ENCODE results near the gene TLCD3A.
"Not testable (repeated sequence)": the region's sequence is repeated elsewhere in the genome, so short reads cannot be mapped to it uniquely, and the experiment has no call there.

TLCD3A gene

DNA sequence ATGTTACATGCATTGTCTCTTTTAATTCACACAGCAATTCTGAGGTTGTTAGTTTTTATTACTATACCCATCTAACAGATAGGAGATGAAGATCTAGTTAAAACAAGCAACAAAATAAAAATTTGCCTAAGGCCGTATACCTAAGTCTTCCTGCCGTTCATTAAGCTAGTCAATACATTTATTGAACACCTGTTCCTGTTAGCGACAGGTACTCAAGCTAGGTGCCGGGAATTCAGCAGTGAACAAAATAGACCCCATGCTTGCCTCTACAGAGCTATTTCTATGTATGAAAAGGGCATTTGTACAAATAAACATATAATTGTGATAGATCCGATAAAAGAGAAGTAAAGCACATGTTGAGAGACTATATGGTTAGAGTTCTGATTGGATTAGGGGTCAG lies 14.3 kb upstream of the TLCD3A start:
- no peak for DNase-seq

DNA sequence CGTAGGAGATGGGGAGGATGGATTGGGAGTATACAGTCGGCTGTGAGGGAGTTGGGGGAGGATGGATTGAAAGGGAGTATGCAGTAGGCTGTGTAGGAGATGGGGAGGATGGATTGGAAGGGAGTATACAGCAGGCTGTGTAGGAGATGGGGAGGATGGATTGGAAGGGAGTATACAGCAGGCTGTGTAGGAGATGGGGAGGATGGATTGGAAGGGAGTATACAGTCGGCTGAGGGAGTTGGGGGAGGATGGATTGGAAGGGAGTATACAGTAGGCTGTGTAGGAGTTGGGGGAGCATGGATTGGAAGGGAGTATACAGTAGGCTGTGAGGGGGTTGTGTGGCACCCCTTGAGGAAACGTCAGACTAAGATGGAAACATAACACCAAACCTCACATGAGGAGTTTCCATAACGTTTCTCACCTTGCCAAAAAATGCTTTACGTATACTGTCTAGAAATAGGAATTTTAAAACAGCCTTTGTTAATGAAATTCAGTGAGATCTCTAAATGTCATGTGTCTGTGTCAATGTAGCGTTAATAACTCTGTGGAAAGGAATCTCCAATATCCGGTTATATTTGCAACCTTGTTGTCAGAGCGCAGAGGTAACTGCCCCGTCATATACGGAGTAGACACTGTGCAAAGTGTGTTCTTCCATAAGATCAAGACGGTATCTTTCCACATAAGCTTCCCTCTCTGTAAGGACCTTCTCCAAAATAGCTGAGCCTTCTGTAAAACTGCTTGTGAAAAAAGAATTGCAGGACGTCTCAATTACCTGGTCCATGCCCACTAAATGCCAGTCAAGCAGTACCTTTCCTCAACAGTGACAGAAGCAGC lies 11.5 kb upstream of the TLCD3A start:
- DNase-seq = no peak

DNA sequence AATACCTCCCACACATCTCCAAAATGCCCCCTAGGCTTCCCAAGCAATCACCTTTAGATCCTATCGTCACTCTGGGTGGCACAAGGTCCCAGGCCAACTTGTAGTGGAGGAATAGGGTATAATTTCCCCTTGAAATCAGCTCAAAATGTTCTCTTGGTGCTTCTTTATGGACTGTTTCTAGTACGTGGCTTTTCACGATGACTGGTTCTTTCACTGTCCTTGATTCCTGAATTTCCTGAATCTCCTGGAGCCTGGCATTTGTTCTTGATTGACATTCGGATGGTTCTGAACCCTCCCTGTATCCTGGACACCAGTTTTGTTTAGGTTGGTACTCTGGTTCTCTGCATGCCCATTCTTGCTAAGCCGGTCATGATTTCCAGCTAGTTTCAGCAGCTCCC lies 10.9 kb upstream of the TLCD3A start:
- no peak for DNase-seq

DNA sequence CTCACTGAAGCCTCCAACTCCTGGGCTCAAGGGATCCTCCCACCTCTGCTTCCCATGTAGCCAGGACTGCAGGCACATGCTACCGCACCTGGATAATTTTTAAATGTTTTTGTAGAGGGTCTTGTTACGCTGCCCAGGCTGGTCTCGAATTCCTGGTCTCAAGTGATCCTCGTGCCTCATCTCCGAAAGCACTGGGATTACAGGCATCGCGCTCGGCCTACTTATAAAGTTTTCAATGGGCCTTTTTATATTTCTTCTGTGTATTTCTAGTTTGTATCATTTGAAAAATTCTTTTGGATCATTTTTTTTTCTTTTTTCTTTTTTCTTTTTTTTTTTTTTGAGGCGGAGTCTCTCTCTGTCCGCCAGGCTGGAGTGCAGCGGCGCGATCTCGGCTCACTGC lies 7.3 kb upstream of the TLCD3A start:
- DNase-seq = no peak

DNA sequence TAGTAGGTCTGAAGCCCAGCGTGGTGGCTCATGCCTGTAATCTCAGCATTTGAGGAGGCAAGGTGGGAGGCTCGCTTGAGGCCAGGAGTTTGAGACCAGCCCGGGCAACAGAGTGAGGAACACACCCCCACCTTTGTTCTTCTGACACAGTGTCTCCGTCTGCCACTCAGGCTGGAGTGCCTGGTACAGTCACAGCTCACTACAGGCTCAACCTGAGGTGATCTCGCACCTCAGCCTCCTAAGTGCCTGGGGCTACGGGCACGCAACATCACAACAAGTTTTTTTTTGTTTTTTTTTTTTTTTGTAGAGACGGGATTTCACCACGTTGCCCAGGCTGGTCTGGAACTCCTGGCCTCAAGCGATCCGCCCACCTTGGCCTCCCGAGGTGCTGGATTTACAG lies 6.7 kb upstream of the TLCD3A start:
- DNase-seq = no peak

DNA sequence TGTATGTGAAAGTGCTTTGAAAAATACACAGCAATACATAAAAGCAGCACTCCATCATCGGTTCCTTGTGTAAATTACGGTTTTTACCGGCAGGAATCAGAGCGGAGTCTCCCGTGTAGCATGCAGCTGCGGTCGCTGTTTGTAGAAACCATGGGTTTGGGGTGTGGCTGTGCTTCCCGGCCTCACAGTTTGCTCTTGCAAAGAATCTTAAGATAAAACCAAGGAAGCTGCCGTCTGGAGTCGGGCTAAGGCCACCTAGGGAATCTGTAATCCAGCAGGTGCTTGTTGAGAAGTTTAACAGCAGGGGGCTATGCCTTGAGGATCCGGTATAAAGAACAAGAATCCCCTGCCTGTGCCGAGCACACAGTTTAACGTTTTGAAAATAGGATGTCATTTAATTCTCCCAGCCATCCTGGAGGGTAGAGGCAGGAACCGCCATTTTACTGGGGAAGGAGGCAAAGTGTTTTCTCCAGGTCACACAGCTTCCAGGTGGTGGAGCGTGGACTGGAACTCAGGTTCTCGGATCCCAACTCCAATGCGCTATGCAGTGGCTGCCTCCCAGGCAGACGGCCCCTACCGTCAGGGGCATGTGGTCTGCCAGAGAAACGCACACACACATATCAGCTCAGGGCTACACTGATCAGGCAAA lies 6.0 kb upstream of the TLCD3A start:
- DNase-seq = no peak

DNA sequence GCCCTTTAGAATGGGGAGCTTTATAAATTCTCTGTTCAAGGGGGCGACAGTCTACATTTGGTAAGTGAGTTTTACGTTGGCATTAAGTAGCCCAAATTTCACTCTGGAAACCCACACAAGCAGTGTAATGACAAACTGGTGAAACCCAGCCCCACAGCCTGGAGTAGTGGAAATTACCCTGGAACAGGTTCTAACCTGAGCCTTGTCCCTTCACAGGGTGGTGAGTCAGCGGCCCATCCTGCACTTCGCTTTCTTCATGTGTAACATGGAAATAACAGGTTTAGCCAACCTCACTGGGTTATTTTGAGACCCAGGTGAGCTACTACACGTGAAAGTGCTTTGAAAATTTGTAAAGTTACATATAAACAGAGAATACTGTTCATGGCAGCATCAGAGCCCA lies 3.5 kb upstream of the TLCD3A start:
- no peak for DNase-seq

DNA sequence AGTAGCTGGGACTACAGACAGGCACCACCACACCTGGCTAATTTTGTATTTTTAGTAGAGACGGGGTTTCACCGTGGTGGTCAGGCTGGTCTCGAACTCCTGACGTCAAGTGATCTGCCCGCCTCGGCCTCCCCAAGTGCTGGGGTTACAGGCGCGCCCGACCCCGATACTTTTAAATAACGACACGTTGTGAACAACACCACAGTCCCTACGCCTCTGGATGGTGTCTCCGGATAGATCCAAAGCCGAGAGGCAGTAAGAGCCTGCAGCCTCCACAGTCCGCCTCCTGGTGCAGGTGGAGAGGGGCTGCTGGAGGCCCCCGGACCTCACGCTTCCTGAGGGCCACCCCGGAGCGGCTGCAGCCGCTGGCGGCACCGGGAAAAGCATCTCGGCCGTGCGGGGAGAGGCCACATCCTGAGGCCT lies 741 bp upstream of the TLCD3A start:
- no peak for DNase-seq

DNA sequence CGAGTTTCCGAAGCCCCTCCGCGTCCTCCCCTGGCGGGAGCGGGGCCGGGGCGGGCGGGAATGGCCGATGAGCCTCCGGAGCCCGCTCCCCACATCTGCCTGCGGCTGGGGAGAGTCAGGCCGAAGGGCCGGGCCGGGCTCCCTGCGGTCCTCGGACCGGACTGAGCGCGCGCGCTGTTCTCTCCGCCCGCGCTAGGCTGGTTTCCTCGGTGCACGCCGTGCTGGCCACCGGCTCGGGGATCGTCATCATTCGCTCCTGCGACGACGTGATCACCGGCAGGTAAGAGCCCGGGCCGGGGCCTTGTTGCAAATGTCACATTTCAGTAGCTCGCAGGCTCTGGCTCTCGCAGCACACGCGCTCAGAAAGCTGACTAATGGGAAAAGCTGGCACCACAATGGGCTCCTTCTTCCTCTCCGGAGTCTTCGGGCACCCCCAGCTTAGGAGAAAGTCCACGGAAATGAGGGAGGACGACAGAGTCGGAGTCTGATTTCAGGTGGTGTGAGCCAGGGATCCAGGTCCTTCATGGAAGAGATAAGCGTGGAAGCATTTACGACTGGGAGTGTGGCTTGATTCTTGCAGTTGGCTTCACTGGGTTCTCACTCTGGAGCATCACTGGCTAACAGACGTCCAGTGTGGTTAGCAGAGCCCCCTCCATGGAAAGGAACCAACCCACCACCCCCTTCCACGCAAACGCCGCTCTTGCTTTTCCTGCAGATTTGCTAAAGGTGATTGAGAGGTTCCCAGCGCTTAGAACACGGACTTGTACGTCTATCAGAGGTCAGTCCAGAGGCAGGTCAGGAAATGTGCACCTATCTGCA lies 715 bp downstream of the TLCD3A start:
- no peak for DNase-seq

DNA sequence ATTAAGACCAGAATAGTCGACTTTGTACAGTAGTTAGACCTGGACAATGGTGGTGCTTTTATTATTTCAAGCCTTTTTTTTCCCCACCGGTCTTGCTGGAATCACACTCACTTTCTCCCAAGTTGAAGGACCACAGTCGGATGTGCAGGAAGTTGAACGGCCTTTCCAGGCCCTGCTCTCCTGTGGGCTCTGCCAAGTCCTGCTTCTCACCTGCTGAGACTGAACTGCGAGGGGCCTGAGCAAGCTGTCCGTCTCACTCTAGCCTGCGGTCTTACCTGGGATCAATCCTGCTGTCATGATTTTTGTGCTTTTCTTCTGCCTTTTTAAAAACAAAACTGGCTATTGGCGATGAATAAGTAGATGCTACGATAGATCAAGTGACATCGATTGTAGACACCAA lies 1.3 kb downstream of the TLCD3A start:
- no peak for DNase-seq

DNA sequence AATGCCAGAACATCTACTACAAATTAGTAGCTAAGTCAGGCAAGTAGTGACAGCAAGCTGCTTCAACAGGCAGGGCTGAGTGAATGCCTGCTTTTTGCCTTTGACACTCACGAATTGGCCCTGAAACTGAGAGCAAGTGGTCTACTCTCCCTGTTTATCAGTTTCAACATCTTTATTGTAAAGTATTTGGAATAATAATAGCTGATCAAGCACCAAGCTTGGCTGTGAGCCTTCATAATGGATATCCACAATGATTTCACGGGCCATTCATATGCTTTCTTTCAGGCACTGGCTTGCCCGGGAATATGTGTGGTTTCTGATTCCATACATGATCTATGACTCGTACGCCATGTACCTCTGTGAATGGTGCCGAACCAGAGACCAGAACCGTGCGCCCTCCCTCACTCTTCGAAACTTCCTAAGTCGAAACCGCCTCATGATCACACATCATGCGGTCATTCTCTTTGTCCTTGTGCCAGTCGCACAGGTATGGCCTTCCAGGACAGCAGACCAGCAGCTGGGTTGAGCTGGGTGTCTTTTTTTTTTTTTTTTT lies 5.2 kb downstream of the TLCD3A start:
- DNase-seq = no peak

DNA sequence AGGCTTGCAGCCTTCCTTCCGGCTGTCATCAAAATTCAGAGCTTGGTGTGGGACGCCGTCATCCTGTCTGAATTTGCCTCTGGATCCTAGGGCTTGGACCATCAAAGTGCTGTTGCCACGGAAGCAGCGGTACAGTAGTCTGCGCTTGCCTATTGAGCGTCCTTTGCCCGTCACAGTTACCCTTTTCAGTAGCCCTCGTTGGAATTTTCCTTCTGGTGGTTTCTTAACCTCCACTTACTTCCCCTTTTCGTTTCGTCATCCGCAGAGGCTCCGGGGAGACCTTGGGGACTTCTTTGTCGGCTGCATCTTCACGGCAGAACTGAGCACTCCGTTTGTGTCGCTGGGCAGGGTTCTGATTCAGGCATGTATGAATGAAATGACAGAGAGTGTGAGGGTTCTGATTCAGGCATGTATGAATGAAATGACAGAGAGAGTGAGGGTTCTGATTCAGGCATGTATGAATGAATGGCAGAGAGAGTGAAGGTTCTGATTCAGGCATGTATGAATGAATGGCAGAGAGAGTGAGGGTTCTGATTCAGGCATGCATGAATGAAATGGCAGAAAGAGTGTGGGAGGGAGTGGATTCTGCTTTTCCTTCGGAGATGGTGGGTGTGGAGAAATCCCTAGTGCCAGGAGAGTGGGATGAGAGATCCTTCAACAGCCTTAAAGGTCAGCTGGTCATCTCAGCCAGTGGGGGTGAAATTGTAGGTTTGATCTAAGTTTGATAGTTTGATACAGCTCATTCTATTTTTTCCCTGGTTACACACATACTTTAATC lies 8.0 kb downstream of the TLCD3A start:
- peak; percentile 29 to 76 for DNase-seq

DNA sequence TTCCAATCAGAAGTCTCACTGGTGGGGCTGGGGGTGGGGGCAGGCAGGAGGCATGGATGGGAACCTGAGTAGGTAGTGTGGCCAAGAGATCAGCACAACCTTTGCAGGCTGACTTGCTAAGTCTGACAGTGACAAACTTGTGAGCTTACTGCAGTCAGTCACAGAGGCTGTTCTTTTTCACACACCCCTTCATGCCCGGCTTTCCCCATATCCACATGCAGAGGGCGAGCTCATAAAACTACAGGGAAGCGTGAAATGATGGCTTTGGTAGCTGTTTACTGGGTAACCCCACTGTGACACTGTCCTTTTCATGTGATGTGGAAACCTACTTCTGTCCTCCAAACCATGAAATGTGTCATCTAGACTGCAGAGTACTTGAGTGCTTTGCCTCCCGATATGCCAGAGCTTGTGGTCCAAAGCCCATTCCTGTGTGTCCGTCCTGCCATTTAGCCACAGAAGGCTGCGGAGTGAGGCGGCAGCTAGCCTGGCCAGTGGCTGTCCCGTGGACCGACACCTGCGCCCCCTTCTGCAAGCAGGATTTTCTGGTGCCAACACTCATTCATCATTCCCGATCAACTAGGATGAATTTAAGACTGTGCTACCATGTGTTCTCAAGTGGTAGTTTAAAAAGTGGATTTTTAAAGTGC lies 9.9 kb downstream of the TLCD3A start:
- DNase-seq = no peak

DNA sequence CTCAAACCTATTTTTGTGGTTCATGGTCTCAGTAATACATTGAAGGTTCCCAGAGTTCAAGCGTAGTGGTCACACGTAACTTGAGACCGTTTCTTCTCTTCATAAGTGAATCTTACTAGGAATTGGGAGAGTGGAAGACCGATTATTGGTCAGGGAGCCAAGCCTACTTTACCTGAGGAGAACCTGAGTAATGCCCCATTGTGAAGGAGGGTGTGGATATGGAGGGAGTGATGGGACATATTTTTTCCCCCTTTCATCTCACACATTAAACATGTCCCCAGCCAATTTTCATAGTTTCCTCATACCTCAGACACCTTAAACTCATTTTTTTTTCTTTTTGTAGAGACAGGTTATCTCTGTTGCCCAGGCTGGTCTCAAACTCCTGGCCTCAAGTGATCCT lies 10.7 kb downstream of the TLCD3A start:
- no peak for DNase-seq

DNA sequence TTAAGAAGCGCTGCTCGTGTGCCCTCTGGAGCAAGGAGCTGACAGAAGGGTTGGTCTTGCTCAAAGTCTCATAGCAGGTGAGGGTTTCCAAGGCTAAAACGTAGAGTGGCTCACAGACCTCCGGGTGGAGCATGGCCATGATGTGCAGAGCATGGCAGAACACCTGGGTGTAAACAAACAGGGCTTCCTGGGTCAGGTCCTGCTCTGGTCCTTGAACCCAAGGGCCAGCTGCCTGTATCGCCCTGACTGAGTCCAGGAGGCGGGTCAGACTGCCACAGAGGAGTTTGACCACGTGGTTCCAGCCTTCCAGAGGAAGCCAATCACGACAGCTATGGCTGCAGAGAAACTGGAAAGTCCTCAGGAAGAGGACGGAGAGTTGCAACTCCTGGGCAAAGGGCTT lies 12.5 kb downstream of the TLCD3A start:
- no peak for DNase-seq

DNA sequence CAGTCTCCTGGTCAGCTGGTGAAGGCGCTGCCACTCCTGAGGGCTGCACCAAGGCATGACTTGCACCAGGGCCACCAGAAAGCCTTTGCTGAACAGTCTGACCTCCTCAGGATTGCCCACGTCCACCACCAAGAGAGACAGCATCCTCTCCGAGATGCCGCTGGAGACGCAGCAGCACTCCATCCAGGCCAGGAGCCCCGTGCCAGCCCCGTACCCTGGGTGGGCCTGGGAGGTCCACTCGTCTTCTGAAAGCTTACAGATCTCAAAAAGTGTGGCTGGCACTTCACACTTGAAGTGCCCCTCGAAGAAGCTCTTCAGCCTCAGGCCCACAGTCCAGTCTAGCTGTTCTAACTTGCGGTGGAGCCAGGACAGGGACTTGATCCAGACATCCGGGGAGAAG lies 13.0 kb downstream of the TLCD3A start:
- DNase-seq = no peak

DNA sequence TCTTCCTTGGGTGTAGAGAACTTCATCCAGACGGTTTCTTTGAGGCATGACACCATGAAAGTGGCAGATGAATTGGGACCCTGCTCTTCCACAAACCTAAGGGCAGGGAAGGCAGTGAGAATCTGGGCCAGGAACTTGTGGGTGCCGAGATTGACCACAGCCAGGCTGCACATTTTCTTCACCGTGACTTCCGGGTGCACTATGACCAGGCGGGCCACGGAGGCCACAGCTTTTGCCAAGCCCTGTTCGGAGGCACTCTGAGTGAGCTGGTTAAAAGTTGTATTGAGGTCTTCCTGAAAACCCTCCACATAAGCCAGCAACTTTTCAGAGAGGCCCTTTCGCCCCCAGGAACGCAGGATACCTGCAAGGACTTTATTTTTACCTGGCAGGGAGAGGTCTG lies 13.8 kb downstream of the TLCD3A start:
- DNase-seq = no peak

DNA sequence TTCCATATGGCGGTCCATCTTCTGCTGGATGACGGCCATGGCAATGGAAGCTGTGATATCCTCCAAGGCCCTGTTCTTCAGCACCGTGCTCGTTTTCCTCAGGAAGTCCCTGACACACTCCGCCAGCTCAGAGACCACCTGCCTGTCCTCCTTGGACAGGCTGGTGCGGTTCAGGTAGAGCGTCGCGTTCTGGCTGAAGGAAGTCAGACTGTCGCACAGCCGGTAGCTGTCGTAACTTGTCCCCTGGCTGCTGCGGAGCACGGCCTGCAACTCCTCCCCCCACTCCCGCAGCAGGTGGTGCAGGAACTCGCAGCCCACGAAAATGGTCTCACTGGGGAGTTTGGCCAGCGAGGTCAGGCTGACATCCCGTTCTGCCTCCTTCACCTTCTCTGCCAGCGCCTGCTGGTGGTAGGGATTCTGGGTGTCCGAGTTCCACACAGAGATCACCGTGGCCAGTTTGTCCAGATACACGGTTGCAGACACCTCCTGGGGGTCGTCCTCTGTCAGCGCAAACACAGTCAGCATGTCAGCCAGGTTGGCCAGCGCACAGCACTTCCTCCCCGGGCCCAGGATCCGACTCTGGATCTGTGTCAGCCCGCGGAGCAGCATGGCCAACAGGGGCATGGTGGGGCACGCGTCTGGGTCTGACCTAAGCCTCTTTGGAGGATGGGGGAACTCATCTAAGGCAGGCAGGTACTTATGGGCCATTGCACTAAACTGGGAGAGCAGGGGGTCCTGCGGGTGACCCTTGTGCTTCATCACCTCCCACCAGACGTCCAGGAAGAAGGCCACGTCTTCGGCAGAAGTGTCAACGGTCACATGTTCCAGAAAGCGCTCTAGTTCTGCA lies 14.6 kb downstream of the TLCD3A start:
- DNase-seq = no peak

DNA sequence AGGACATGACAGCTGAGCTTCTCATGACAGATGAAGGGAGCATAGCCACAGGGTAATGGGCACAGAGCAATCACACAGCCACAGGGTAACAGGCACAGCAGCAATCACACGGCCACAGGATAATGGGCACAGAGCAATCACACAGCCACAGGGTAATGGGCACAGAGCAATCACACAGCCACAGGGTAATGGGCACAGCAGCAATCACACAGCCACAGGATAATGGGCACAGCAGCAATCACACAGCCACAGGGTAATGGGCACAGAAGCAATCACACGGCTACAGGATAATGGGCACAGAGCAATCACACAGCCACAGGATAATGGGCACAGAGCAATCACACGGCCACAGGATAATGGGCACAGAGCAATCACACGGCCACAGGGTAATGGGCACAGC lies 16.2 kb downstream of the TLCD3A start:
- DNase-seq = not testable (repeated sequence)

DNA sequence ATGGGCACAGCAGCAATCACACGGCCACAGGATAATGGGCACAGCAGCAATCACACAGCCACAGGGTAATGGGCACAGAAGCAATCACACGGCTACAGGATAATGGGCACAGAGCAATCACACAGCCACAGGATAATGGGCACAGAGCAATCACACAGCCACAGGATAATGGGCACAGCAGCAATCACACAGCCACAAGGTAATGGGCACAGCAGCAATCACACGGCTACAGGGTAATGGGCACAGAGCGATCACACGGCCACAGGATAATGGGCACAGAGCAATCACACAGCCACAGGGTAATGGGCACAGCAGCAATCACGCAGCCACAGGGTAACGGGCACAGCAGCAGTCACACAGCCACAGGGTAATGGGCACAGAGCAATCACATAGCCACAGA lies 17.0 kb downstream of the TLCD3A start:
- not testable (repeated sequence) for DNase-seq

DNA sequence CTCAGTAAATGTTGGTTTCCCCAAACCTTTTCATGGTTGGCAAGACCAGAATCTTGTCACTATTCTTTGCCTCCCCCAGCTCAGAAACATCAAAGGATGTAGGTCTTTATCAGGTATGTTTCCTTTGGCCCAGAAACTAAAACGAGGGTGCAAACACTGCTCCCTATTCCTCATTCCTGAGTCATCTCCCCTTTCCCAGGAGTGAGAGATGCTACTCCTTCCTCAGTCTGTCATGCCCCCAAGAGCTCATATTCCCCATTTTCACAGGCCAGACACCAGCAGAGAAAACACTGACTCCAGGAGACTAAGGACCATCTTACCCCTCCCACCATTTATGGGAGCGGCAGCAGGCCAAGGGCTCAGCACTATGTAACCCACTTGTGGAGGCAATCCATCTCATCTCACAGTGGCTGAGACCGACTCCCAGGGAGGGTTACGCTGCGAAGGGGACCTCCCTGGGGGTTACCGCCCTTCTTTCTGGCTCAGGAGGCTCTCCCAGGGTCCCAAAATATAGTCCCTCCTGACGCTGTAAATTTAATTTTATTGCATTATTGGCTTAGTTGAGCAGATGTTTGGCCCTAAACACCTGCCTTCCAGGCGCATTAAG lies 18.1 kb downstream of the TLCD3A start:
- no peak for DNase-seq

All from CD4-positive, alpha-beta T cell treated with Interleukin-1 beta for 1 hour (primary cell).